Activated naive CD4-positive, alpha-beta T cell treated with anti-CD3 and anti-CD28 coated beads, Interleukin-2, amount 10 ng/mL, durations not matched to agents 5 hours and 36 hours (primary cell): Measurements from ENCODE around the gene CPA3. TPM values are rescaled to one million over a fixed set of nuclear protein-coding genes. Genes with fewer than 3 reads are reported as not detected.

Source experiments
- total RNA-seq, 2 experiments: library from RNA; stranded (reverse); gene quantifications; one replicate each; pipeline ENCODE4 v1.2.3, GENCODE V29; 2021

The CPA3 gene
- not detected for total RNA-seq

GRCh38 chr3:148865049-148865448, at the start of gene CPA3:
TSS of gene CPA3 (plus strand) at chr3:148865296. CDS start at chr3:148865308, 12 bp downstream.

GRCh38 chr3:148827585-148827984, 37.5 kb upstream of the CPA3 start, which contains the start of gene CPB1:
TSS of gene CPB1 (plus strand) at chr3:148827811. CDS start at chr3:148827824, 13 bp downstream.

Other genes starting within 250 kb of the CPA3 start
- gene AGTR1, start 167.4 kb upstream of the CPA3 start, total RNA-seq: not detected
- not detected for gene CPB1, start 37.5 kb upstream of the CPA3 start, total RNA-seq
- gene GYG1, start 126.2 kb downstream of the CPA3 start, total RNA-seq: 10 to 100 TPM; 23.4 to 25.2 TPM
- gene HLTF, start 221.2 kb downstream of the CPA3 start, total RNA-seq: 10 to 100 TPM; 17.9 to 18.5 TPM